ENCODE measurements around the gene INSIG1.

The INSIG1 gene

DNA sequence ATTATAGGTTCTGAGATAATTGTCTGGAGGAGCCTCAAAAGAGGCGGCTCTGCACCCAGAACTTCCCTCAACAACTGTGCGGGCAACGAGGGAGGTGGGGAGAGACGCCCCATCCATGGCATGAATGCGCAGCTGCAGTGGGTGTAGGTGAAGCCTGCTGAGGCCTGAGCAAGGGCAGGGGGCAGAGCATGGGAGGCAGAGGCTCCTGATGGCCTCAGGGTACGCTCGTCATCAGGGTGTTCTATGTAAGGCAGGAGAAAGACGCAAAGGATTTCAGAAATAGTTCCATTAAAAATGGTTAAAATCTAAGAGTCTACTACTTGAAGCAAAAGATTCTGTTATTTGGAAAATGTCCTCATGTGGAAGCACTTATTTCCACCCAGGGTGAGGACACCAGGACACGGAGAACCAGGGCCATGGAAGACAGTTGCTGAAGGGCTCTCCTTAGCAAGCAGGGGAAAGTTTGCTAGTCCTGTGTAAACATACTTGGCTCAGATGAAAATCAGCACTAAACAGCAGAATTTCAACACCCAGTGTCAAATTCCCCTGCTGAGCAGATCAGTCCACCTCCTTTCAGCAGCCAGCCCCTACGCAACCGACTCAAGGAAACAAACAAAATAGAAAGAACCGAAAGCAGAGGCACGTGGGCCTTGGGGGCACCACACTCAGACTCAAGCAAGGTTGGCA lies 18.9 kb downstream of the INSIG1 start:
- Mint-ChIP-seq H3K27ac (ENCODE audit: low read depth) (no peak overlapping the region), H3K27me3 (no peaks in the 10 kb centered on the region), H3K36me3 (ENCODE audit: insufficient read depth) (no peaks in the 10 kb centered on the region), H3K4me3 (no peak overlapping the region), H3K9me3 (no peaks in the 10 kb centered on the region), H3K4me1 (no peaks in the 10 kb centered on the region)
- DNase-seq (ENCODE audit: low spot score in 2 of 2) (no peak), ATAC-seq (replicated peaks; ENCODE audit: extremely low read depth, poor library complexity, severe bottlenecking) (no peak)

GRCh38 chr7:155317114-155317434 lies 19.4 kb downstream of the INSIG1 start:
- Mint-ChIP-seq H3K4me1 (no peaks in the 10 kb centered on the region), H3K27ac (ENCODE audit: low read depth) (no peak overlapping the region), H3K4me3 (no peak overlapping the region), H3K27me3 (no peaks in the 10 kb centered on the region), H3K9me3 (no peaks in the 10 kb centered on the region), H3K36me3 (ENCODE audit: insufficient read depth) (no peaks in the 10 kb centered on the region)
- DNase-seq (ENCODE audit: low spot score in 2 of 2) (no peak), ATAC-seq (replicated peaks; ENCODE audit: extremely low read depth, poor library complexity, severe bottlenecking) (no peak)

- DNase-seq (ENCODE audit: low spot score in 2 of 2), result no peak
- Mint-ChIP-seq H3K27me3 (no peaks in the 10 kb centered on the region), H3K27ac (ENCODE audit: low read depth) (no peak overlapping the region), H3K4me1 (no peaks in the 10 kb centered on the region), H3K9me3 (peaks cover 1% of the 10 kb centered on the region), H3K36me3 (ENCODE audit: insufficient read depth) (no peaks in the 10 kb centered on the region), H3K4me3 (no peak overlapping the region)
- no peak for ATAC-seq (replicated peaks; ENCODE audit: extremely low read depth, poor library complexity, severe bottlenecking)
Observed at GRCh38 chr7:155318245-155318644, 20.6 kb downstream of the INSIG1 start.

DNA sequence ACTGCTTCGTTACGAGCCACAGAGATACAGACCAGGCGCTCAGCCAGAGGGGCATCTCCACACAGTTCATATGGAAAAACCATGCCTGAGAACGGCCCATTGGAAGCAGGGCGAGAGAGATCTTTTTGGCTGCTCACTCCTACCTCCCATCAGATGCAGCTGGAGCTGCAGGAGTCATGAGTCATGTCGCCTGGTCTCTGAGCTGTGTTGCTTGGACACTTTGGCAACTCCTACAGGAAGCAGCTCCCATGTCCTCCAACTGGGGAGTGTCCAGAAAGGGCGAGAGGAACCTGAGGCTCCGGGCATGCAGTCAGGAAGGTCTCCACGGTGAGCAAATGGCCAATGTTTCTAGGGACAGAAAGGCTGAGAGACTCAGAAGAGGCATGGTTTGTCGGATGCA lies 24.9 kb downstream of the INSIG1 start:
- no peak overlapping the region for H3K4me3 Mint-ChIP-seq
- peaks cover 4% of the 10 kb centered on the region for H3K9me3 Mint-ChIP-seq
- peaks cover 16% of the 10 kb centered on the region for H3K27me3 Mint-ChIP-seq
- H3K4me1 Mint-ChIP-seq, result no peaks in the 10 kb centered on the region
- H3K36me3 Mint-ChIP-seq (ENCODE audit: insufficient read depth), result peaks cover 7% of the 10 kb centered on the region
- ATAC-seq (replicated peaks; ENCODE audit: extremely low read depth, poor library complexity, severe bottlenecking) (no peak), DNase-seq (ENCODE audit: low spot score in 2 of 2) (no peak)
- H3K27ac Mint-ChIP-seq (ENCODE audit: low read depth), result no peak overlapping the region

GRCh38 chr7:155323001-155323638 lies 25.4 kb downstream of the INSIG1 start:
- ATAC-seq (replicated peaks; ENCODE audit: extremely low read depth, poor library complexity, severe bottlenecking) (no peak), DNase-seq (ENCODE audit: low spot score in 2 of 2) (no peak)
- peaks cover 16% of the 10 kb centered on the region for H3K27me3 Mint-ChIP-seq
- no peak overlapping the region for H3K27ac Mint-ChIP-seq (ENCODE audit: low read depth)
- peaks cover 4% of the 10 kb centered on the region for H3K9me3 Mint-ChIP-seq
- no peak overlapping the region for H3K4me3 Mint-ChIP-seq
- peaks cover 7% of the 10 kb centered on the region for H3K36me3 Mint-ChIP-seq (ENCODE audit: insufficient read depth)
- no peaks in the 10 kb centered on the region for H3K4me1 Mint-ChIP-seq

- Mint-ChIP-seq H3K4me1 (no peaks in the 10 kb centered on the region), H3K27ac (ENCODE audit: low read depth) (no peak overlapping the region), H3K27me3 (peaks cover 16% of the 10 kb centered on the region), H3K9me3 (peaks cover 4% of the 10 kb centered on the region), H3K36me3 (ENCODE audit: insufficient read depth) (peaks cover 7% of the 10 kb centered on the region), H3K4me3 (no peak overlapping the region)
- ATAC-seq (replicated peaks; ENCODE audit: extremely low read depth, poor library complexity, severe bottlenecking) (no peak), DNase-seq (ENCODE audit: low spot score in 2 of 2) (no peak)
Observed at GRCh38 chr7:155324012-155324917, 26.6 kb downstream of the INSIG1 start.

GRCh38 chr7:155324918-155325235 lies 27.2 kb downstream of the INSIG1 start:
- Mint-ChIP-seq H3K36me3 (ENCODE audit: insufficient read depth) (peaks cover 7% of the 10 kb centered on the region), H3K4me1 (no peaks in the 10 kb centered on the region), H3K27me3 (peaks cover 16% of the 10 kb centered on the region), H3K4me3 (no peak overlapping the region), H3K27ac (ENCODE audit: low read depth) (no peak overlapping the region), H3K9me3 (peaks cover 4% of the 10 kb centered on the region)
- no peak for ATAC-seq (replicated peaks; ENCODE audit: extremely low read depth, poor library complexity, severe bottlenecking)
- no peak for DNase-seq (ENCODE audit: low spot score in 2 of 2)

DNA sequence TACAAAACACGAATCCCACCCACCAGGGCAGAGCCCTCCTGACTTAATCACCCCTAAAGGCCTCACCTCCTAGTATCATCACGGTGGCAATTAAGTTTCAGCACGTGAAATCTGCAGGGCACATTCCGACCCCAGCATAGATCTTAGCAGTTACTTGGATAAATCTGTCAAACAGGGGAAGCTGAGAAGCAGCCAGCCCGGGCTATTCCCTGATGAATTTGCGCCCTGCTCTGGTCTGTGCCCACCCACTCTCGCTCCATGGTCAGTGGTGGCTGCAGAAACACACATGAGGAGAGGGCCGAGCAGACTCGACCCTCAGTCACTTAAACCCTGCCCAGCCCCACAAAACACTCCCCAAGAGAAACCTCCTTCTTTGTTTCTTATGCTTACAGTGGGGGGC lies 28.7 kb downstream of the INSIG1 start:
- no peaks in the 10 kb centered on the region for H3K4me1 Mint-ChIP-seq
- H3K9me3 Mint-ChIP-seq, result peaks cover 4% of the 10 kb centered on the region
- DNase-seq (ENCODE audit: low spot score in 2 of 2), result no peak
- H3K27ac Mint-ChIP-seq (ENCODE audit: low read depth), result no peak overlapping the region
- H3K4me3 Mint-ChIP-seq, result no peak overlapping the region
- H3K36me3 Mint-ChIP-seq (ENCODE audit: insufficient read depth), result peaks cover 7% of the 10 kb centered on the region
- no peak for ATAC-seq (replicated peaks; ENCODE audit: extremely low read depth, poor library complexity, severe bottlenecking)
- H3K27me3 Mint-ChIP-seq, result peaks cover 16% of the 10 kb centered on the region

- Mint-ChIP-seq H3K9me3 (peaks cover 4% of the 10 kb centered on the region), H3K4me1 (no peaks in the 10 kb centered on the region), H3K27me3 (peaks cover 16% of the 10 kb centered on the region), H3K36me3 (ENCODE audit: insufficient read depth) (peaks cover 7% of the 10 kb centered on the region), H3K27ac (ENCODE audit: low read depth) (peak overlapping the region; percentile 32), H3K4me3 (no peak overlapping the region)
- ATAC-seq (replicated peaks; ENCODE audit: extremely low read depth, poor library complexity, severe bottlenecking) (no peak), DNase-seq (ENCODE audit: low spot score in 2 of 2) (no peak)
Observed at GRCh38 chr7:155327590-155328320, 30.1 kb downstream of the INSIG1 start.

- Mint-ChIP-seq H3K27ac (ENCODE audit: low read depth) (no peak overlapping the region), H3K9me3 (no peaks in the 10 kb centered on the region), H3K36me3 (ENCODE audit: insufficient read depth) (peaks cover 7% of the 10 kb centered on the region), H3K4me3 (no peak overlapping the region), H3K4me1 (no peaks in the 10 kb centered on the region), H3K27me3 (peaks cover 7% of the 10 kb centered on the region)
- DNase-seq (ENCODE audit: low spot score in 2 of 2) (no peak), ATAC-seq (replicated peaks; ENCODE audit: extremely low read depth, poor library complexity, severe bottlenecking) (no peak)
Observed at GRCh38 chr7:155329225-155329624, 31.5 kb downstream of the INSIG1 start.

GRCh38 chr7:155331396-155331795 lies 33.7 kb downstream of the INSIG1 start:
- DNase-seq (ENCODE audit: low spot score in 2 of 2) (no peak), ATAC-seq (replicated peaks; ENCODE audit: extremely low read depth, poor library complexity, severe bottlenecking) (no peak)
- Mint-ChIP-seq H3K27ac (ENCODE audit: low read depth) (no peak overlapping the region), H3K9me3 (no peaks in the 10 kb centered on the region), H3K4me3 (no peak overlapping the region), H3K27me3 (no peaks in the 10 kb centered on the region), H3K4me1 (no peaks in the 10 kb centered on the region), H3K36me3 (ENCODE audit: insufficient read depth) (peaks cover 3% of the 10 kb centered on the region)

DNA sequence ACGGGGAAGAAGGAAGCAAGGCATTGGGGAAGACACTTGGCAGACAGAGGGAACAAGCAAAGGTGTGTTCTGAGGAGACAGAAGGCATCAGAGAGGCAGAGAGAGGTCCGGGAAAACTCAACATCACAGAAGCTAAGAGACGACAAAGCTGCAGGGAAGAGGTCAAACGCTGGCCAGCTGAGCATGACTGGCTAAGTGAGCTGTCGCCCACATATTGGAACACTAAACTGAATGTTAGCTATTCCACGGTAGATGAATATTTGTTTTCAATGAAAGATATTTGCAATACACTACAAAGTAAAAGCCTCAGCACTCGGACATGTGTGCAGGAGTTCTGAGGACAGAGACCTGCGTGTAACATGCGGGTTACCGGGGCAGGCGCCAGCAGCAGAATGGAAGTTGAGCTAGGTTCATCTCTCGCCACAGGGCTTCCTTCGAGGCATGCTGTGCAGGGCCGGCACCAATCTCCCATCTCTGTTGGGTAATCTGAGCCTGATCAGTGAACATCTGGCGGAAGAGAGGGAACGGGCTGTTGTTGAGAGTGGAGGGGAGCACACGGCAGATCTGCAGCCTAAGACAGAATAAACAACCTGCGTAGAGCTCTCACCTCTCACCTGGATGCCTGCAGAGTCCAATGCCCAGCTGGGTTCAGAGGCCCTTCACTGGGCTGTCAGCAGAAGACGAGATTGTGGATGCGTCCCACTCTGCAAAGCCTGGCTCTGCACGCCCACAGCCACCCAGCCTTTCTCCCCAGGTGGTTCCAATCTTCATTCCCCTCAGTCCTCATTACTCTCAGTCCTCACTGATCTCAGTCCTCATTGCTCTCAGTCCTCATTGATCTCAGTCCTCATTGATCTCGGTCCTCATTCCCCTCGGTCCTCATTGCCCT lies 35.9 kb downstream of the INSIG1 start:
- Mint-ChIP-seq H3K9me3 (no peaks in the 10 kb centered on the region), H3K36me3 (ENCODE audit: insufficient read depth) (no peaks in the 10 kb centered on the region), H3K4me3 (no peak overlapping the region), H3K27me3 (no peaks in the 10 kb centered on the region), H3K27ac (ENCODE audit: low read depth) (no peak overlapping the region), H3K4me1 (peaks cover 7% of the 10 kb centered on the region)
- ATAC-seq (replicated peaks; ENCODE audit: extremely low read depth, poor library complexity, severe bottlenecking) (no peak), DNase-seq (ENCODE audit: low spot score in 2 of 2) (no peak)

All from central memory CD8-positive, alpha-beta T cell (primary cell).